GM19193 (cell line): ENCODE measurements around the gene MBTPS1.

Experiments used
- POLR2A ChIP-seq: IDR thresholded peaks from 4 replicates; pipeline ENCODE4 v1.6.1; 2011; ENCODE audit not compliant: insufficient read depth, insufficient read length; ENCODE audit errors: extremely low read depth

The MBTPS1 gene

DNA sequence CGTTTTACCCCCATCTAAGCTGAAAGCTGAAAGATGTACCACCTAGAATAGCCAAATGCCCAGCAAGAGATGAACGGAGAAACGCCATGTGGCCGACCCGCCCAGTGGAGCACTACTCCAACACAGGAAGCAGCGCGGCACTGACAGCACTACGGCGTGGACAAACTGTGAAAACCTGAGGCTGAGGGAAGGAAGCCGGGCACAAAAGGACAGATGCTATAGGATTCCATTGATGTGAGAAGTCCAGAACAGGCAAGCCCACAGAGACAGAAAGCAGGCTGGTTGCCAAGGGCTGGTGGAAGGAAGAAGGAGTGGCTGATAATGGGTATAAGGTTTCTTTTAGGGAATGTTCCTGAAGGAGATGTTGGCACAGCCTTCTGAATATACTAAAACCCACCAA, 44.7 kb downstream of the MBTPS1 start:
- TF ChIP-seq POLR2A: no peak

DNA sequence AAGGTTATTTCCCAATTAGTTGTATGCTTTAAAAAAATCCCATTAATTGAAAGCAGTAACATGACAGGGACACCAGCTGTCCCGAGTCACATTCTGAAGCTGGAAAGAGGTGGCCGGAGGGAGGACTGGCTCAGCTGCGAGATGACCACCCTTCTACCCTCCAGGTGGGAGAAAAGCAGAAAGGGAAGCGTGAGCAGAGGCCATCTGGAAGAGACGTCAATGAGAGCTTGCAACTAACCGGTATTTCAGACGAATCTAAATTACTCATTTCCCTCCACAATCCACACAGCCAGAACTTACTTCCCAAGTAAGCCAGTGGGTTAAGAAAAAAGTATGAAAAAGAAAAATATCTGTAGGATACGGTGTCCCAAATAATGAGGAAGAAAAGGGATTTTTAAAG, 45.6 kb downstream of the MBTPS1 start:
- TF ChIP-seq POLR2A: no peak

DNA sequence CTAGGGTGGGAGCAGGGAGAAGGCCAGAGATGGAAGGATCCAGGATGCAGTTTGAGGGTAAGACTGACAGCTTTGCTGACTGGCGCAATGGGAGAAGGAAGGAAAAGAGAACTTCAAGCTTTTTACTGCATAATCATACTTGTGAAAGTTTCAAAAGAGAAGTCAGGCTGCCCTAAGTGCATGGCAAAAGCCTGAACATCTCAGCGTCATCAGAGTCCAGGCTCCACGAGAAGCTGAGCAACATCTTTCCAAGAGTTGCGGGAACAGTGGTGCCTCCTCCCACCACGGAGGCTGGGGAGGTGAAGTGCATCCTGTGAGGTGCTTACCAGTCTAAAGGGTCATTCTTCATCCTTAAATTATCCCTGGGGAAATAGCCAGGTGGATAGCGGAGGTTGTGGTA, 47.2 kb downstream of the MBTPS1 start:
- no peak for TF ChIP-seq POLR2A

DNA sequence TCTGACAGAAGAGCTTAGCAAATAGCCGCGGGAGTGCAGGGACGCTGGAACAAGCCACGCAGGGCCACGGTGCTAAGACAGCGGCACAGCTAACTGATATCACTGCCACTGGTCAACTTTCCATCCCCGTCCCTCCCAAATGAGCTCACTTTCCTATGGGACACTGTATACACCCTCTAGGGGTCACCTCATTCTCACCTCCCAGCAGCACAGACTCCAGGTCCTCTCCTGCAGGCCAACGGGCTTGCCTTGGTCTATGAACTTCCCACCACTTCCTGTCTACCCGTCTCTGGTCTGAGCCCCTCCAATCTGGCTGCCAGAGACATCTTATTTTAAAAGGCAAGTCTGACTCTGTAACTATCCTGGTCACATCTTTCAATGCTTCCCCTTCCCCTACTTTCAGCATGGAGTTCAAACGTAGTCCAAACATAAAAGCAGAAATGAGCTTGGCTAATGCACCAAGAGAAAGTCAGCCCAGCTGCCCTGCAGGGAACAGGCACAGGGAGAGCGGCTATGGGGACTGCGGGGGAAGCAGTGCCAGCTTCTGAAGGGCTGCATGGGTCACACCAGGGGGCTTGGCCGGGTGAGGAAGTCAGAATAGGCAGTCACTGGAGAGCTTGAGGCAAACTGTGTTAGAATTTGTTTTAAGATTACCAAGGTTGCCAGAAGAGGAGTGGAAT, 47.8 kb downstream of the MBTPS1 start:
- TF ChIP-seq POLR2A: no peak

DNA sequence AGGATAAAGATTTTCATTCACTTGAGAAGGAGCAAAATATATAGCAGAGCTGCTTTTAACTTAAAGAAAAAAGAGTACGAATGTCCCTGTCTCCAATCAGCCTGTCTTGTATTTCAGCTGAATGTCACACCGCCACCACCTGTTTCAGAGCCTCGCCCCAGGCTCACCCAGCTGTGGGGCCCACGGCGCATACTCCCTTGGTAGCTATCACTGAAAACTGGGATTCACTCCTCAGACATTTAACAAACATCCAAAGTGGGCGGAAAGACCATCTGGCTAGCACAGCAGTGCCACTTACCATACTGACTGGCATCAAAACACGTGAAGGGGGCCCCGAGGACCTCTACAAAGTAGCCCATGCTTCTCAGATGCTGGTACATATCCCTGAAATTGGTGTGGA, 48.7 kb downstream of the MBTPS1 start:
- TF ChIP-seq POLR2A: no peak

DNA sequence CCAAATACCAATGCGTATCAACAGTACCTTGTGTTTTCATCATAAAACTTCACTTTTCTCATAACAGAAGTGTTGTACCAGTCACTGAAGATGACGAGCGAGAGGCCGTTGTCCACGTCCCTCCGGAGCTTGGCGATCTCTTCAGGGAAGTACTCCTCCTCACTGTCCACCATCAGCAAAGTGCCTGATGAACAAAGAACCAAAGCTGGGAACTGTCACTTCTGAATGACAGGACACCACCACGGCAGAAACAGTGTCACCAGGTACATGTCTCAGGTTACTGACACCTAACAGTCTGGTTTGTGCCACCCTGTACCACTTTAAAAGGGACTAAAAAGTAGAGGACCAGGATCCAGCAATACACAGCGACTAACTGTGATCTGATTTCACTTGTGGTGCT, 49.1 kb downstream of the MBTPS1 start:
- no peak for TF ChIP-seq POLR2A

DNA sequence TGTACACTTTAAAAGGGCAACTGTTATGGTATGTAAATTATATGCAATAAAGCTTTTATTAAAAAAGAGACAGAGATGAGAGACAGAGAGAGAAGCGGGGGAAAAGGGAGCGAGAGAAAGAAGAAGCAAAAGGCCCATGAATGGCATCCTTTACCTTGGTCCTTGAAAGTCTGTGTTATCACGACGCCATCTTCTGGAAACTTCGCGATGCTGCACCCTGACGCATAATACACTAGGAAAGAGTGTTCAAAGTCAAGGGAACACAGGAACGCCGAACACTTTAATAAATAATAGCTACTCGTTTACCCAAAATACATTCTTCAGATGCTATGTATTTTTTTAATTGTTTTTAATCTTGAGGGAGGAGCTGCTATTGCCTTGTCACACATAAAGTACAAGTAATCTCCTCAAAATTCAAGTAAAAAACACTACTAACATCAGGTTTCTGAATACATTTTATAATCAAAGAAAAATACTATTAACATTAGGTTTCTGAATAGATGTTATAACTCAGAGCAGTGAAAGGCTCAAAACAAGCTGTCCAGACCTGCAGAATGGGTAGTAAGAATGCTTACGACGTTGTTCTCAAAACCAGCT, 51.1 kb downstream of the MBTPS1 start:
- TF ChIP-seq POLR2A: no peak

DNA sequence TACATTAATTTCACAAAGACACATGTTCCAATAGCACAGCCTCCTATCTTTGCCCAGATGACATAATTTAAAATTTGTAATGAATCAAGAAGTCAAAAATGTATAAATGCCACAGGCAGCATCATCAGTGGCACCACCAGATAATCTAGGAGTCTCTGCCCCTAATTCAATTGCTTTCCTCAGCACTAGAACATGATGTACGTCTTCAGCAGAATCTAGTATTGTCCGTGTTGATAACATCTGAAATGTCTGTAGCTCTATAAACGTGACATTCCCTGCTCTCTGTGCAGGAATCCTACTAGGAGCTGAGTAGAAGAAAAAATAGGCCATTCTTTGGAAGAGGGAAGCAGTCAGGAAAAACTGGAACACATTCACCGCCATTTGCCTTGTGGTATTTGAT, 52.8 kb downstream of the MBTPS1 start:
- no peak for TF ChIP-seq POLR2A

DNA sequence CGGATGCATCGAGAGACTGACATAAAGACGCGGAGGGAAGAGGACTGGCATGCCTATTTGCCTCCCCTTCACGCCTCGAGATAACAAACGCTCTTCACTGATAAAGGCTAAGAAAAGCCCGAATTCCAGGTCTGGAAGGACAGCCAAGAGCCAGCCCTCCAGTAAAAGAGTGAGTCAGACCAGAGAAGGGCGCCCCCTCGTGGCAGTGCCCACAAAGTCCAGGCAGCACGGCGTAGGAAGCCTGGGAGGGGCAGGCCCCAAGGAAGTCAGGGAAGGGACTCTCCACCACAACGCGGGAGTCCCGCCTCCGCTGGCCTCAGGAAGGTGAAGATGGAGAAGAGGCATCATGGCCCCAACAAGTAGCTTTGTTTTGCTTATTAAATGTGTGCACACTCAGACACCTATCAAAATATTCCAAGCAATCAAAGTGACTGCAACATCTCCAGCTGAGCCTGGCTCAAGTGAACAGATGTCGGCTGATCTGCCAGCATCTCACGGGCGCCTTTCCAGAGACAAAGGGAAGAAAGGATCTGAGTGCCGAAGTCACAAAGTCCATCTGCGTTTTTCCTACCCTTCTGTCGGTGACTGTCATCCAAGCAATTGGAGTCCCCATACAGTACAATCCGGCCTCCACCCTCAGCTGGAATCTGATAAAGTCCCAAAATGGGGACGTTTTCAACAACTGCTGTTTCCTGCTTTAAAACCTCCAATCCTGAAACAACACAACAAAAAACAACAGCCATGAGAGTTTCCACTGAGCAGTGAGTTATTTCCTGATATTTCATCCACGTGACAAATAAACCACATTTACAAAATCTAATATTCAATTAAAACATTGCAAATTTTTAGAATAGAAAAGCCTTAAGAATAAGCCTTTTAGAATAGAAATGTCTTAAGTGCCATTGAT, 53.8 kb downstream of the MBTPS1 start:
- TF ChIP-seq POLR2A: no peak

DNA sequence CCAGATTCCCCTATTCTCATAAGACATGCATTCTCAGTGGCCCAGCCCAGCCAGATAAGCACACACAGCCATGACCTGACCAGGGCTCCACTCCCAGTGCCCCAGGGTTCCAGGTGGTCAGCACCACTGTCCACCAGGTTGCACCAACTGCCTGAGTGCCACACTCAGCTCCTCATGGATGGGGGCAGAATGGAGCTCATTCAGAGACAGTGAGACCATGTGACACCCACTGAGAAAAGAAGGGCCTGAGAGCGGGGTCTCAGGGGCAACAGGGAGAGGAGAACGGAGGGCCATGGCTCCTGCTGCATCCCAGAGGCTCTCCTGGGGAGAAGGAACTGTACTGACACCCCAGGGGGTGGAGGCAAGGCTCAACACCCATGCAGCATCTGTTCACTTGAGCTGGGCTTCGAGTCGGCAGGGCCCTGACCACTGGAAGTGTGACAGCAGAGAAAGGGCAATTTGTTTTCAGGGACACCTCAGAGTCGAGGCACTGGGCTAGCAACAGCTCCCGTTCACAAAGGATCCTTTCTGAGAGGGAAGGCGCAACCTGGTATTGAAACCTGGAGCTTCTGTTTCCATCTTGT, 55.4 kb downstream of the MBTPS1 start:
- TF ChIP-seq POLR2A: no peak

DNA sequence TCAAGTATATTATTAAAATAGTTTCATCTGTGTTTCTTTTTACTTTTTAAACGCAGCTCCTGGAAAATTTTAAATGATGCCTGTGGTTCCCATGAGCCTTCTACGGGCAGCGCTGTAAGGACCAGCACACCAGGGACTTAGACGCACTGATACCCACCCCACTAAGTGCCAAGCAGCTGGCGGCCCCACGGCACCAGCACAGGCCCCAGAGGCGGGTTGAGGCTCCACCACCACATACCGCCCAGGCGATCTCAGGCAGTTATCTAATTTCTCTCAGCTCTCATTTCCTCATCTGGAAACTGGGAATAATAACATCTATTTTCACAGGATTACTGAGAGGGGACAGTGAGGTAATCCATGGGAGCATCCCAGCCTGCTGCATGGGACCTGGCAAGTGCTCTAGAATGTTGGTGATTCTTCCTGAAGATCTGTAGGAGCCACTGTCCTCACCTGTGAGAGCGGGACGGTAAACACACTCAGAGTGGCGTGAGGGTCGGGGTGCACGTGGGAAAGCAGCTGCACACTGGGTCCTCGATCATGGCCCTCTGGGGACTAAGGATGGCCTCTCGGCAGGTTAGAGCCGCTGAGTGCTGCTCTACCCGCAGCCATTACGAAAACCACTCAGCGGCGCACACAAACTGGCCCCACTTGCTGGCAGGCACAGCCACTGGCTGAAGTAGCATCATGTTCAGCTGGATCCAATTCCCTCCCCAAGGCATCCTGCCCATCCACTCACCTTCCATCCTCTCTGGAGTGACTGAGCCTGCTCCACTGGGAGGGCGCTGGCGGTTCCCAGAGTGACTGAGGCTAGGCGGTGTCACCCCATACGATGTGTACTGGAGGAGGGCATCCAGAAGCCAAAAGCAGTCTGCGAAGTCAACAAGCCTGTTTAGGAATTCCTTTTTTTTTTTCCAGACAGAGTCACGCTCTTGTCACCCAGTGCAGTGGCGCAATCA, 56.5 kb downstream of the MBTPS1 start:
- TF ChIP-seq POLR2A: no peak

DNA sequence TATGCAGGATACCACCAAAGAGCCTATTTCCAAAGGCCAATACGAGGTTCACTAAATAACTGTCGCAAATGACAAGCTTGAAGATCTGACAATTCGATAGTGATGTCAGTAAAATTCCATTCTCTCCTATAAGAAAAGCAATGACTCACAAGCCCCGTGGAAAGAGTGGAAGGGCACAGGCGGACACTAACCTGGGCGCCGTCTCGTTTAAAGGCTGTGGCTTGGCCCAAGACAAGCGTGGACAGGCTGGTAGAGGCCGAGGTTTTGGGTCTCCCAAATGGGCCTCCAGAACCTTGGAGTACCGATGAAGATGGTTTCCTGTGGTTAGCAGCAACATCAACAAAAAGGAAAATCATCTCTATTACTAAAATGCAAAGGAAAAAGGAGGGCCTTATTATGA, 57.6 kb downstream of the MBTPS1 start:
- no peak for TF ChIP-seq POLR2A

DNA sequence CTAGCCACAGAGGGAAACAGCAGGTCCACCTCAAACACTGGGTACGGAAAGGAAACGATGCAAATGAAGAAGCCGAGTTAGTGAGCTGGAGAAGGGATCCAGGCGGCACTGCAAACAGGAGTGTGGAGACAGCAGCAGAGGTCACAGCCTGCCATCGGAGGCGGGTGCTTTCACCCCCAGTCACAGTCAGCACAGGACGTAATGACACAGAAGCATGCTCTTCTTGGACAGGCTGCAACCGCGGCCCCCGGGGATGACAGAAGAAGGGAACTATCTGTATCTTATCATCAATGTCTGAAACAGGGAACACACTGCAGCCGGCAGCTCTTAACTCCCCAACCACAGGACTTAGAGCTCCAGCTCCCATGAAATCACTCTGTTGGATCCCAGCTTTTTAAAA, 58.1 kb downstream of the MBTPS1 start:
- TF ChIP-seq POLR2A: no peak

DNA sequence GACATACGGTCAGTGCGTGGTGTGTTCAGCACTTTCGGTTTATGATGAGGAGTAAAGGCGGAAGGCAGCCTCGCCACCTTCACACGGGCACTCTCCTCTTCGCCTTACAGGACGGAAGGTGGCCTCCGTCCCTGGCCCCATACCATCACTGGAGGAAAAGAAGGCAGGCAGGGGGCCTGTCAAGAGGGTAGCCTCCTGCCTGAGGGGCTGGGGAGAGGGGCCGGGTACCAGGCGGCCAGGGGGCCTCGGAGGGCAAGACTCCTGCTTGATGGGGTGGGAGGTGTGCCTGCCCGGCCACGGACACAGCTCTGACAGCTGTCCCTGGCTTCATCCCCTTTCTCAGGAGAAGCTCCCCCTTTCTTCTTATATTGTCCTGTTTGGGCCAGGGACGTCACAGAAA, 58.5 kb downstream of the MBTPS1 start:
- TF ChIP-seq POLR2A: no peak
